Mucosa of stomach (tissue), 1 donor: ENCODE data around the gene KDM4B.

Source experiments
- H3K27me3 ChIP-seq: one replicate; pipeline ENCODE4 v1.7.0; 2013; ENCODE audit warnings: mild to moderate bottlenecking, low read length; ENCODE audit not compliant: control insufficient read depth, insufficient read depth
- H3K36me3 ChIP-seq: one replicate; pipeline ENCODE4 v1.7.0; 2013; ENCODE audit warnings: low read length; ENCODE audit not compliant: control insufficient read depth, insufficient read depth
- H3K4me1 ChIP-seq: one replicate; pipeline ENCODE4 v1.7.0; 2013; ENCODE audit warnings: mild to moderate bottlenecking, low read length; ENCODE audit not compliant: control insufficient read depth, insufficient read depth
- H3K4me3 ChIP-seq: one replicate; pipeline ENCODE4 v1.7.0; 2013; ENCODE audit warnings: low read length
- H3K9ac ChIP-seq: one replicate; pipeline ENCODE4 v1.7.0; 2013; ENCODE audit warnings: mild to moderate bottlenecking, low read length, moderate library complexity
- H3K9me3 ChIP-seq: one replicate; pipeline ENCODE4 v1.7.0; 2013; ENCODE audit warnings: mild to moderate bottlenecking, low read length, moderate library complexity; ENCODE audit not compliant: control insufficient read depth
- donor health status: Pancreatic carcinoma.

Gene KDM4B

DNA sequence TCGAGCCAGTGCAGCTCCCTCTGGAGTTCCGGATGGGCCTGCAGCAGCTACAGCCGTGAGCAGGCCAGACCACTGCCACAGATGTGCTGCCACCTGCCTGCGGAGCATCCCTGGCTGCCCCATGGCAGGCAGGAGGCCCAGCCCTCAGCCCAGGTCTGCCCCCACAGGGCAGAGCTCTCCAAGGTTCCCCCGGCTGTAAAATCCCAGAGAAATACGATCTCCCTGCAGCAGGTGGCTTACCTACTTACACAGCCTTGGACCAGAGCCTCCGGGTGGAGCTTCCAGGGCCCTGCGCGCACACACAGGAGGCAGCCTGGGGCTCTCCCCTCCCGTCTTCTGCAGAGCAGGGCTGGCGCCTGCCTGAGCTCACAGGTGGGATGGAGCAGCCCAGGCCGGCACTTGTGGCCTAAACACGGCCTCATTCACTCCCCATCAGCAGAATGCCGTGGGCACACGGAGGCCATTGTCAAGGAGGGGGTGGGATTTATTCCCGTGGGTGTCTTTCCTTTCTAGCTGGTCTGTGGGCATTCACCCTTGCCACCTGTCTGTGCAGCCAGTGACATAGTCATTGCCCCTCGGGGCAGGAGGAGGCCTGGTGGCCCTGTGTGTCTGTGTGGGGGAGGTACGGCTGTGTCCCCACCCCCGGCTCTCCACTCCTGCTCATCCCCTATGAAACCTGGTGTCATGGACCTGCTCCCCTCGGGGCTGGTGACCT lies 118.0 kb downstream of the KDM4B start:
- Histone ChIP-seq H3K36me3 (no peaks in the 10 kb centered on the region), H3K9ac (no peak overlapping the region), H3K9me3 (no peaks in the 10 kb centered on the region)

DNA sequence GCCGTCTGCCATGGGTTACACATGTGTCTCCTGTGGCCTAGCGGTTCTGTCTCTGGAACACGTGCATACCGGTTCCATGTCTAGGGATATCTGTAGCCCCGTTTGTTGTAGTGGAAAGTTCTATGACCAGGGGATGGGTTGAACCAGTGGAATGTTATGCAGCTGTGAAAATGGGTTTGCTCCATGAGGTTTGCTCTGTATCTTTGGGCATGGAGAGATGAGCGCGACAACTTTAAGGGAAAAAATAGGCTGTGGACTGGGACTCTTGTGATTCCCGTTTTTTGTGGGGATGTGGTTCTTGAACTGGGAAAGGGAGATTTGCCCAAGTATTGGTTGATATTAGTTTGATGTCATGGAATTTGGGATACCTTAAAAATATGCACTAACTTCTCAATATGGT lies 120.4 kb downstream of the KDM4B start:
- H3K36me3 ChIP-seq = no peaks in the 10 kb centered on the region
- H3K27me3 ChIP-seq = no peaks in the 10 kb centered on the region

More for the DNA sequence above, 118.0 kb downstream of the KDM4B start:
- Histone ChIP-seq H3K4me1 (no peaks in the 10 kb centered on the region), H3K27me3 (no peaks in the 10 kb centered on the region), H3K4me3 (no peak overlapping the region)

DNA sequence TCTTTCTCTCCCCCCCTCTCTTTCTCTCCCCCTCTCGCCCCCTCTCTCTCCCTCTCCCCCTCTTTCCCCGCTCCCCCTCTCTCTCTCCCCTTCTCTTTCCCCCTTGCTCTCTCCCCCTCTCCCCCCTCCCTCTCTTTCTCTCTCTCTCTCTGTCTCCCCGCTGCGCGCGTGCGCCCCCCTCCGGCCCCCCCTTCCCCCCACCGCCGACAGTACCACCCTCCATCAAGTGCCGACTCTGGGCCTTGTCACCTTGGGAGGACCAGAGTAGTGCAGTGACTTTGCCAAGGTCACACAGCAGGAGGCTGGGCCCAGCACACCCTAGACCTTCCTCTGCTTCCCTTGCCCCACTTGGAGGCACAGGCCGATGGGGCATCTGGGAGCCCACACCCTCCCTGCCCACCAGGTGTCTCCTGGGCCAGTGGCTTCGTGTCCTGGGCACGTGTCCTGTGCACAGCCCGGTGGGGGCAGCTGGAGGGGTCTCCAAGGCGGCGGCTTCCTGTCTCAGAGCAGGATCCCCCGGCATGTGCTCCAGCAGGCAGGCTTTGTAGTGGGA lies 121.6 kb downstream of the KDM4B start:
- Histone ChIP-seq H3K9ac (no peak overlapping the region), H3K4me1 (no peaks in the 10 kb centered on the region), H3K9me3 (no peaks in the 10 kb centered on the region), H3K27me3 (no peaks in the 10 kb centered on the region), H3K4me3 (no peak overlapping the region), H3K36me3 (no peaks in the 10 kb centered on the region)

More for the DNA sequence above, 120.4 kb downstream of the KDM4B start:
- Histone ChIP-seq H3K4me3 (no peak overlapping the region), H3K9ac (no peak overlapping the region), H3K9me3 (no peaks in the 10 kb centered on the region), H3K4me1 (no peaks in the 10 kb centered on the region)

DNA sequence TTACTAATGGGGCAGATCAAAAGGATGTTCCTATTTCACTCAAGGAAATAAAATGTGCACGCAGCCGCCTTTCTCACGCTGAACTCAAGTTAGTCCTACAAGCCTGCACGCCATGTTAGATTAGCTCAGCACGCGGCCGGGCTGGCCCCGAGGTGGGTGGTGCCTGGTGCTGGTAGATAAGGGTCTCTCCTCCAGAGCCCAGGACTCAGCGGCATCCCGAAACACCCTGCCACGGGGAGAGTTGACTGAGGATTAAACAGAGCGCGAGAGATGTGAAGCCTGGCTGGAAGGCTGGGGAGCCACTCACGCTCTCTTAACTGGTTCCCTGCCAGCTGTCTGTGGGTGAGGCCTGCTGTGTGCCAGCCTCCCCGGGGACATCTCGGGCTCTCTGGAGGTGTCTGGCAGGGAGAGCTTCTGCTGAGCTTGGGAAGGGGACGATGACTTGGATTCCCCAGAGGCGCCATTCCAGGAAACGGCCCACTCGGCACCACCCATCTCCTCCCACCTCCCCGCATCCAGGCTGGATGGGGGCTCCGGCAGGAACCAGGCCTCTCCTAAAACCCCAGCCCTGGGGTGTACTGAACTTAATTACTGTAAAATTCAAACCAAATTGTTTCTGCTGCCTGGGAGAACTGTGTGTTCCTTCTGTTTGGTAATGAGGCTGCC lies 122.2 kb downstream of the KDM4B start:
- H3K4me1 ChIP-seq = no peaks in the 10 kb centered on the region
- H3K9me3 ChIP-seq = no peaks in the 10 kb centered on the region
- H3K9ac ChIP-seq = no peak overlapping the region
- H3K4me3 ChIP-seq = no peak overlapping the region
- H3K27me3 ChIP-seq = no peaks in the 10 kb centered on the region
- no peaks in the 10 kb centered on the region for H3K36me3 ChIP-seq

DNA sequence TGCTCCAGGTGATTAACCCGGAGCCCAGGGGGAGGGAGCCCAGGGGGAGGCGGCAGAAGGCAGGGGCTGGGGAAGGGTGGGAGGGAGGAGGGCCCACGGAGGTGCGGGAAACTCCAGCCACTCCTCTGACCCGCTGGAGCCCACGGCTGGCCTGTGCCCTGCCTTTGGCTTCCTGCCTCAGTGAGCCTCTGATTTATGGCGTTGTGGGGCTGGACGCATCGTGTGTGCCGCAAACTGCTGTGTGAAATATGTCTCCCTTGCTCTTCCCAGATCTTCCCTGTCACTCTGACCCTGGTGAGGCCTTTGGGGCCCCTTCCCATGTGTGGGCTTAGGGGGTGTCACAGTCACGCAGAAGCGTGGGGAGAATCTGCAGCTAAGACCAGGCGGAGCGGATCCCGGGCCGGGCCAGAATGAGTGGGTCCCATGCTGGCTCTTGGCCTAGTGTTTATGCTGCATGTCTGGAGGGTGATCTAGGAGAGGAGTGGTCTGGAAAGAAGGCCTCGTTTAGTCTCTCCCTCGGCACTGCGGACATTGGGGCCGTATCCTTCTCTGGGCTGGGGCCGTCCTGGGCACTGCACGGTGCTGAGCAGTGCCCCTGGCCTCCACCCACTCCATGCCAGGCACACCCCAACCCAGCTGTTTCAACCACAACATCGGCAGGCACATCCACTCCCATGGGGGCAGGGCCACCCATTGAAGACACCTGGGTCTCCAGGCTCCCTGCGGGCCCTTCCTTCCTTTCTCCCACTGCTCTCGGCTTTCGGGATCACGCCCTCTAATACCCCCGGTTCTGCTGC lies 123.0 kb downstream of the KDM4B start:
- no peaks in the 10 kb centered on the region for H3K9me3 ChIP-seq
- H3K36me3 ChIP-seq = no peaks in the 10 kb centered on the region
- H3K4me1 ChIP-seq = no peaks in the 10 kb centered on the region
- H3K9ac ChIP-seq = no peak overlapping the region
- no peak overlapping the region for H3K4me3 ChIP-seq
- no peaks in the 10 kb centered on the region for H3K27me3 ChIP-seq

DNA sequence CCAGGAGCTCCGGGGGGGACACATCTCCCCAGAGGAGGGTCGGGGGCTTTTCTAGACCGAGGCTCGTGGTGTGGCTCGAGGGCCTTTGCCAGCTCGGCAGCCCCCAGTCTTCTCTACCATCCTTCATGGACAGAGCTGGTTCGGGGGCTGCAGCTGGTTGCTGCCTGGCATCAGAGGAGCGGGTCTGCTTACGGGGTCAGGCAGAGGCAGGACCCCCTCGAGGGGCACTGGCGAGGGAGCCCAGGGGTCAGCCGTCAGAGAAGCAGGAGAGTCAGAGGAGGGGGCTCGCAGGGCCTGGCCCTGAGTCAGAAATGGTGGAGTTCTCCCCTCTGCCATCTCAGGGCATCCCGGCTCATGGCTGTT lies 123.5 kb downstream of the KDM4B start:
- Histone ChIP-seq H3K9me3 (no peaks in the 10 kb centered on the region), H3K9ac (no peak overlapping the region), H3K36me3 (no peaks in the 10 kb centered on the region), H3K4me3 (no peak overlapping the region), H3K27me3 (no peaks in the 10 kb centered on the region), H3K4me1 (no peaks in the 10 kb centered on the region)

DNA sequence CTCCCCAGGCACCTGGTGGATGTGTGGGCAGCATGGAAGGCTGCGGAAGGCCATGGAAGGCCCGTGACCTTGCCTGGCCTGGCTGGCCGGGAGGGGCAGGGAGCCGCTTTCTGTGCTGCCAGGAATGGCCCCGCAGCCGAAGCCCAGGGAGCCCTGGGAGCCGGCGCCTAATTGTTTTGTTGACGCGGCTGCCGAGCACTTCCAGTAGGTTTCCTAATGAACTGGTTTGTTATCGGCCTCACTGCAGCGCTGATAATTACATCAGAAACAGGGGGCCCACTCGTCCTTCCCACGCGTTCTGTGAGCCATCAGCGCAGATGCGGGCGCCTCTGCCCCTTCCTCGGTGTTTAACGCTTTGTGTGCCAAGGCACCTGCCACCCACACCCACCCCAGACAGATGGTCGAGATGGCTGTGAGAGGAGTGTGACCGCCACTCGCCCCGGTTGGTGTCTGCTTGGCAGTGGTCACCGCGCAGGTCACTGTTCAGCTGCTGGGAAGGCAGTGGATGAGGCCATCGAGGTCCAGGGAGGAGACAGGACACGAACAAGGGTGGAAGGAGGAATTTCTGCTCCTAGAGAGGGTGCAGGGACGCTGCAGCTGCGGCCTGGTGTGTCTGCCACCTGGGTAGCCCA lies 124.5 kb downstream of the KDM4B start:
- Histone ChIP-seq H3K9me3 (no peaks in the 10 kb centered on the region), H3K36me3 (no peaks in the 10 kb centered on the region), H3K4me3 (no peak overlapping the region), H3K9ac (no peak overlapping the region), H3K27me3 (no peaks in the 10 kb centered on the region), H3K4me1 (no peaks in the 10 kb centered on the region)

DNA sequence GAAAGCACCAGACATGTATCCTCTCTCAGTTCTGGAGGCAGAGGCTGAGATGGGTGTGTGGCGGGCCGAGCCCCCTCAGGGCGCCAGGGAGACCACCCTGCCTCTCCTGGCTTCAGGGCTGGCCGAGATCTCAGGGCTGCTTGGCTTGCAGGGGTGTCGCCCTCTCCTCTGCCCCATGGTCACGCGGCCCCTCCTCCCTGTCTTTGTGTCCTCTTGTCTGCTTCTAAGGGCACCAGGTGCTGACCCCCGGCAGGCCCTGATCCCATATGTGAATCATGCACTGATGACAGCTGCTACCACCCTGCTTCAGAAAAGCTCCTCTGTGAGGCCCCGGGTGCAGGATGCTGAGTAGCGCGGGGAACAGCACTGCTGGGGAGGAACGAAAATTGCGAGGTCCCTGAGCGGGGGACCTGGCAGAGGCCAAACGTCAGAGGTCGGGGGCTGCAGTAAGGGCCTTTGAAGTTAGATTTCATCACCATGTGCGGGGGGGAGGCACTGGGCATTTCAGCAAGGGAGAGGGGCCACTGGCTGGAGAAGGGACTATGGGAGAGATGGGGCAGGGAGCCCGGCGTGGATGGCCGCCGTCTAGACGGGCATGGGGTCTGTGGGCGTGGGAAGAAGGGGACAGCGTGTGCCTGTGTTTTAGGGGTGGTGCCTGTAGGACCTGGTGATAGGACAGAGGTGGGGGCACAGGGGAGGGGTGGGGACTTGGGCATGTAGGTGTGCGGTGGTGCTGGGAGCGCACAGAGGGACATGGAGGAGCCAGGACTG lies 125.2 kb downstream of the KDM4B start:
- no peak overlapping the region for H3K4me3 ChIP-seq
- H3K9me3 ChIP-seq = no peaks in the 10 kb centered on the region
- H3K4me1 ChIP-seq = no peaks in the 10 kb centered on the region
- H3K9ac ChIP-seq = no peak overlapping the region
- no peaks in the 10 kb centered on the region for H3K27me3 ChIP-seq
- no peaks in the 10 kb centered on the region for H3K36me3 ChIP-seq

DNA sequence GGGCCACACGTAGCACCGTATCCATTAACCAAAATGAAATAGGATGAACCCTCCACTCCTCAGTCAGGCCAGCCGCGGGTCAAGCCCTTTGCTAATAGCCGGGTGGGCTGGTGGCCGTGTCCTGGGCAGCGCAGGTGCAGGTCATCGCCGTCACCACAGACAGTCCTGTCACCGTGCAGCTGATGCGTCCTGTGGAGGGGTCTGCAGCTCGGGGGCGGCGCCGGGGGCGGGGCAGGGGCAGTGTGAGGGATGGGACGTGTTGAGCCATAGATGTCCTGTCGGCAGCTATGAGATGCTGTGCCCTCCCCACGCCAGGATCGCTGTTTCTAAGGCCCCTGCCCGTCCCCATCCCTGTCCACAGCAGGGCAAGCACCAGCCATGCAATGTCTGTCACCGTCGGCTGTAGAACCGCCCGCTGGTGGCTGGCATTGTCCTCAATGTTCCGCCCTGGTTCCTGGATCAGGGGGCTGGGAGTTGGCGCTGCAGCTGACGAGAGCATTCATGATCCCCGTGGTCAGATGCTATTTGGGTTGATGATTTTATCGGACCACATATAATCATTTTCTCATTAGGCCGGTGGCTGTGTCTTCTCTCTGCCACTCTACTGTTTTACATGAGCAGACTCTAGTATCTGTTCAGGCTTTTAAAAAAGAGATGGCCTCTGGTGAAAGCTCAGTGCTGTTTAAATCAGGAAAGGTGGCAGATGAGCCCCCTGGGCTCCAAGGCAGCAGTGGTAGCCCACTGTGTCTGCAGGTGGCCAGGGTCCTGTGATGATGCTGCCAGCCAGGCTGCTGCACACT lies 126.1 kb downstream of the KDM4B start:
- Histone ChIP-seq H3K4me3 (no peak overlapping the region), H3K4me1 (no peaks in the 10 kb centered on the region), H3K9ac (no peak overlapping the region), H3K9me3 (peaks cover 6% of the 10 kb centered on the region), H3K36me3 (no peaks in the 10 kb centered on the region), H3K27me3 (no peaks in the 10 kb centered on the region)

DNA sequence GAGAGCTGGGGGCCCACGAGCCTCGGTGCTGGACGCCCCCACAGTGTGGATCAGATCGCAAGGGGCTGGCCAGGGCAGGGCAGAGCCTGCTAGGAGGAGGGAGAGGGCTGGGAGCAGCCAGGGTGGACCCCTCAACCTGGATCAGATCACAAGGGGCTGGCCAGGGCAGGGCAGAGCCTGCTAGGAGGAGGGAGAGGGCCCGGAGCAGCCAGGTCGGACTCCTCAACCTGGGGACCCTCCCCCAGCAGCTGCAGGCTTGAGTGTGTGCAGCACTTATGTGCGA lies 126.6 kb downstream of the KDM4B start:
- peaks cover 6% of the 10 kb centered on the region for H3K9me3 ChIP-seq
- no peaks in the 10 kb centered on the region for H3K27me3 ChIP-seq
- no peak overlapping the region for H3K4me3 ChIP-seq
- H3K9ac ChIP-seq = no peak overlapping the region
- H3K4me1 ChIP-seq = no peaks in the 10 kb centered on the region
- no peaks in the 10 kb centered on the region for H3K36me3 ChIP-seq

DNA sequence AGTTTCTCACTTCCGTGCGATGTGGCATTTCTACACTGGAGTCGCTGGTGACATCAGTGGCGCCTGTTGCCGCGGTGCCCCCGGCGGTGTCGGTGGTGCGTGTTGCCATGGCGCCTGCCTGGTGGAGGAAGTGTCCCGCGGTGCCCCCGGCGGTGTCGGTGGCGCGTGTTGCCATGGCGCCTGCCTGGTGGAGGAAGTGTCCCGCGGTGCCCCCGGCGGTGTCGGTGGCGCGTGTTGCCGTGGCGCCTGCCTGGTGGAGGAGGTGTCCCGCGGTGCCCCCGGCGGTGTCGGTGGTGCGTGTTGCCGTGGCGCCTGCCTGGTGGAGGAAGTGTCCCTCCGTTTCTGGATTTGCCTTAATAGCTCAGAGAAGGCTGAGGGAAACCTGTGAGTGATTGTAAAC lies 127.6 kb downstream of the KDM4B start:
- Histone ChIP-seq H3K9me3 (peaks cover 6% of the 10 kb centered on the region), H3K36me3 (no peaks in the 10 kb centered on the region), H3K4me1 (no peaks in the 10 kb centered on the region), H3K9ac (no peak overlapping the region), H3K4me3 (no peak overlapping the region), H3K27me3 (no peaks in the 10 kb centered on the region)
